HG03575 (cell line): ENCODE results near the gene BMP8B.
"Not testable (repeated sequence)": the region's sequence is repeated elsewhere in the genome, so short reads cannot be mapped to it uniquely, and the experiment has no call there.

ENCODE experiments used
- ATAC-seq: cut with Tn5 transposase; IDR thresholded peaks from one replicate; pipeline ENCODE4 v1.9.1; 2021; ENCODE audit not compliant: unreplicated experiment, insufficient number of reproducible peaks, low FRiP score; ENCODE audit errors: extremely low read depth

The BMP8B gene

GRCh38 chr1:39782685-39783084, 6.0 kb downstream of the BMP8B start:
- ATAC-seq = not testable (repeated sequence)

- no peak for ATAC-seq
These were observed 6.6 kb downstream of the BMP8B start for GRCh38 chr1:39782103-39782502.

- ATAC-seq = no peak
These were observed 7.3 kb downstream of the BMP8B start for GRCh38 chr1:39781349-39781715.

- no peak for ATAC-seq
These were observed 8.8 kb downstream of the BMP8B start for GRCh38 chr1:39779821-39780220.

- ATAC-seq = no peak
These were observed 9.5 kb downstream of the BMP8B start for GRCh38 chr1:39779137-39779536.

- ATAC-seq = not testable (repeated sequence)
These were observed 10.1 kb downstream of the BMP8B start for GRCh38 chr1:39778463-39779099.

- ATAC-seq = not testable (repeated sequence)
These were observed 10.8 kb downstream of the BMP8B start for GRCh38 chr1:39777896-39778295.

GRCh38 chr1:39777306-39777705, 11.4 kb downstream of the BMP8B start:
- no peak for ATAC-seq

- no peak for ATAC-seq
These were observed 11.8 kb downstream of the BMP8B start for GRCh38 chr1:39776886-39777285.

- no peak for ATAC-seq
These were observed 12.3 kb downstream of the BMP8B start for GRCh38 chr1:39776400-39776713.

GRCh38 chr1:39775676-39776399, 12.8 kb downstream of the BMP8B start:
- not testable (repeated sequence) for ATAC-seq

- not testable (repeated sequence) for ATAC-seq
These were observed 13.5 kb downstream of the BMP8B start for GRCh38 chr1:39775141-39775540.

- ATAC-seq = not testable (repeated sequence)
These were observed 15.2 kb downstream of the BMP8B start for GRCh38 chr1:39773369-39773979.

GRCh38 chr1:39771022-39771532, 17.6 kb downstream of the BMP8B start, which contains the start of gene OXCT2:
Gene OXCT2 (minus strand): TSS chr1:39771348. CDS start chr1:39771255, 93 bp downstream.
- ATAC-seq = not testable (repeated sequence)

- ATAC-seq = not testable (repeated sequence)
These were observed 18.3 kb downstream of the BMP8B start for GRCh38 chr1:39770100-39771021.

- not testable (repeated sequence) for ATAC-seq
These were observed 19.2 kb downstream of the BMP8B start for GRCh38 chr1:39769502-39769901.

- ATAC-seq = not testable (repeated sequence)
These were observed 22.2 kb downstream of the BMP8B start for GRCh38 chr1:39766466-39766865.

- ATAC-seq = not testable (repeated sequence)
These were observed 24.2 kb downstream of the BMP8B start for GRCh38 chr1:39764512-39764911.
